Raji (cell line): ENCODE data around the gene SLIT3.

Experiments
- POLR2A ChIP-seq: IDR thresholded peaks from 2 replicates; pipeline ENCODE4 v1.6.1; 2011; ENCODE audit warnings: low read depth, low read length, control low read depth; ENCODE audit not compliant: insufficient read depth

Gene SLIT3

DNA sequence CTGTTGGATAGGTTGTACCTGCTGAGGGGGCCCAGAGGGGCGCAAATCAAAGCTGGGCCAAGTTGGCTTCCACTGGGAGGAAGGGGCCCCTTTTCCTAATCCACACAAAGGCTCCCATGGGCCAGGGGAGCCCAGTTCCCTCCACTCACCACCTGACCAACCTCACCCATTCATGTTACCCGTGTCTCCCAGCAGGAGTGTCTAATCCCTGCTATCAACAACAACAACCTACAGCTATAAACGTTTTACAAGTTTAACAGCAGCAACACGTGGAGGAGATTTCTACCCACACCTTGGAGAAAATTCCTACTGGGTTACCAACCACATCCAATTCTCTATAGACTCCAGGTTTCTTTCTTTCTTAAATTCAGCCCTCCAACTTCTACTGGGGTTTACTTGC, 216.2 kb downstream of the SLIT3 start:
- no peak for TF ChIP-seq POLR2A

DNA sequence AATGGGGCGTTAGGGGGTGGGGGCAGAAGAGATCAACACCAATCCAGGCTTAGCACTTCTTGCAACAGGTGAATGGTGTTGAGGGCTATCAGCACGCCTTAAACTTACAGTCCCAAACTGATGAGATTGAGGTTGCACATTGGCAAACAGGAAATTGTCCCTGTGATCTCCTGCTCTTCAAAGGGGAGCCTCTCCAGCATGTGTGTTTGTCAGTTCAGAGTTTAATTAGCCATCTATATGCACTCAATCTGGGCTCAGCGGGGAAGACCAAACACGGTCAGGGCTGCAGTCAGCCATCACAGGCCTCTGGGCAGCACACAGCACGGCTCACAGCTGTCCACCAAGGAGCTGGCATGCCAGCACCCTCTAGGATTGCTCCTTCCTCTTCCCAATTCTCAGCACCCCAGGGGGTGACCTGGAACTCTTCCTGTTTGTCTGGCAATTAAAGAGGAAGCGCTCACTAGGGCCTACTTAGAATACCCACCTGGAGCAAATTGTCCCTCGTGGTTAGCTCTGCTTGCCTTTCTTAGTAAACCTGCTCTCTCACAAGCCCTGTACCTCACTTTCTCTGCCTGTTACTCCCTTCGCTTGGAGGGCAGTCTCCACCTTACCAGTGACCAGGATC, 217.4 kb downstream of the SLIT3 start:
- no peak for TF ChIP-seq POLR2A

- TF ChIP-seq POLR2A = no peak
Measured at GRCh38 chr5:169081000-169081724, 219.8 kb downstream of the SLIT3 start.

- no peak for TF ChIP-seq POLR2A
Measured at GRCh38 chr5:169080448-169080911, 220.5 kb downstream of the SLIT3 start.

GRCh38 chr5:169079697-169080096, 221.2 kb downstream of the SLIT3 start:
- TF ChIP-seq POLR2A = no peak

GRCh38 chr5:169074839-169075238, 226.1 kb downstream of the SLIT3 start:
- TF ChIP-seq POLR2A = no peak

GRCh38 chr5:169072233-169072632, 228.7 kb downstream of the SLIT3 start:
- TF ChIP-seq POLR2A = no peak

DNA sequence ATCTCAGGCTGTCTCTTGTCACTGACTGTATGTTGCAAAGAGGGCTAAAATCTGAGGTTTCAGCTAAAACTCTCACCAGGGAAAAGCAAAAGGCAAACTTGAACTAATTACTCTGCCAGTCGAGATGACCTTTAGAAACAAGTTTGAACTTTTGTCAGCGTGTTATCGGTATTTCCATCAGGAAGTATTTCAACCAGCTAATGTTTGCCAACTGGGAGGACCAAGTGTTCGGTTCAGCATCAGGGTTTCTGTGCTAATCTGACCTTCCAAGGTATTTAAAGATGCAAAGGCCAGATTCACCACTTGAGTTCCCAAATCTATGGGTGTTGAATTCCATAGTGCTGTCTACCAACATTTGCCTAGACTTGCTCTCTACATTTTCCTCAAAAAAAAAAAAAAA, 230.5 kb downstream of the SLIT3 start:
- no peak for TF ChIP-seq POLR2A

DNA sequence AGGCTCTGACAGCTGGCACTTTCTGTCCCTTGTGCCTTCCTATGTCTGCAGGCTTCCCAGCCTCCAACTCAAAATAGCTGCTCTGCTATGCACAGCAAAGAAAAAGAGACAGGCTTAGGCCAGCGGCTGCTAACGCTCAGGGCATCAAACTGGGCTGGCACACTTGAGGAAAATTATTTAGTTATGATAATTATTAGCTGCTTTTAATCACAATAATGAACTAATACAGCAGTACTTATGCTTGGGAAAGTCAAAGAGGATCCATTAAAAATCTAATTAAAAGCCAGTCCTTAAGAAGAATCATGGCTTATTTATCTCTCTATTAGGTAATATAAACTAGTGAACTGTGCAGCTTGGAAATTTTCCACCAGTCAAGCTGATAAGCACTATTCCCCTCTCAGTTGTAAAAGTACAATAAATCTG, 233.2 kb downstream of the SLIT3 start:
- no peak for TF ChIP-seq POLR2A

- TF ChIP-seq POLR2A = no peak
Measured at GRCh38 chr5:169065400-169065799, 235.5 kb downstream of the SLIT3 start.

DNA sequence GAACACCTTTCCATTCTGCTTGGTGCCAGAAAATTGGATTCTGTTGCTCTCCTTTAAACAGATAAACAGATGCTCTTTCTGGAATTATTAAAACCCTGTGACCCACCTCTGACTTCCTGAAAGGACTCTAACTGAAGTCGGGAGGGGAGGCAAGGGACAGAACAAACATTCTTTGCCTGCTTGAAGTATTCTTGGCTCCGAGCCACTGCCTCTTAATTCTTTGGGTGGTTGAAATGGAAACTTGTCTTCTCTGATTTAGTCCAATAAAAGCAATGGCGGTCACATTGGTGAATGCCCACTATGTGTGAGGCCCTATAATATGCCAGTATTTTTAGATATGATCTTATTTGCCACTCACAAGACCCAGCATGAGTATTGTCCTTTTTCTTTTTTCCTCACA, 236.8 kb downstream of the SLIT3 start:
- TF ChIP-seq POLR2A = no peak

DNA sequence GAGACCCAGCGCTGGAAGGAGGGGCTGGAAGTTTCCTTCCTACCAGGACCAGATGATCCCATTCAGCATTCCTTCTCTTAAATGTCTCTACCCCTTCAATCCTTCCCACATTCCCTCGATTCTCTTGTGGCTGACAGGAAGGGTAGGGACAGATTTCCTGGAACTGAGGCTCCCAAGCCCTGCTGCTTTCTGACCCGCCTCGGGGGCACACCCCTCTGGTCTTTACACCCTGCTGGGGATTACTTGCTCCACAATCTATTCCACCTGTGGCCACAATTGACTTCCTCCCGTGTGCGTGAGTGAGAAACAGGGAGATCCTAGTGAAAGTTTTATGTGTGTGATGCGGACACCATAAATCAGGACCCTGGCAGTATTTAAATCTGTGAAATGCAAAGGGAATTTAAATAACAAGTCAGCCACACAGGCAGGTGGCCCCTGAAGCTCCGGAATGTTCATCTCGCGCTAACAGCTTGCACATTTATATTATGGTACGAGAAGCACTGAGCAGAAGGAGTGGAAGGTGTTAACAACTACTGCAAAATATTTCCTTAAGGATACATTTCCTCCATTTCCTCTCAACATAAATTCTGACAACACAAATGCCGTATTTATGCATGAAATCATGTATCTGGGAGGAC, 237.5 kb downstream of the SLIT3 start:
- no peak for TF ChIP-seq POLR2A

- TF ChIP-seq POLR2A = no peak
Measured at GRCh38 chr5:169062690-169063089, 238.2 kb downstream of the SLIT3 start.

GRCh38 chr5:169054506-169054905, 246.4 kb downstream of the SLIT3 start:
- no peak for TF ChIP-seq POLR2A

DNA sequence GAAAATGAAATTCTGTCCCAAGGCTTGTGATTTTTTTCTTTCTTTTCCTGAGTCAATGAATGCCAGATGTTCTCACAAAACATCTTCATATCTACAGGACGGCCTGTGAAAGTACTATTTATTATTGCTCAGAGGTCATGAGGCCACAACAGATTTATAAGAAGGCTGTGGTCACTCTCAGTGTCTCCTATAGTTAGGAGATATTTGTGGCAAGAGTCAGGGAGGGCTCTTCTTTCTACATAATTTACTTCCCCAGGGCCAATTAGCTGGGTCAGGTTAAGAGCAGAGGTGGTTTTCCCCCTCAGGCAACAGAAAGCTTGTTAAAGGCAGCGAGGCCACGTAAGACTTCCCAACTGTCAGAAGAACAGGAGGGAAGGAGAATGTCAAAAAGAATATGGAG, 248.7 kb downstream of the SLIT3 start:
- TF ChIP-seq POLR2A = no peak

DNA sequence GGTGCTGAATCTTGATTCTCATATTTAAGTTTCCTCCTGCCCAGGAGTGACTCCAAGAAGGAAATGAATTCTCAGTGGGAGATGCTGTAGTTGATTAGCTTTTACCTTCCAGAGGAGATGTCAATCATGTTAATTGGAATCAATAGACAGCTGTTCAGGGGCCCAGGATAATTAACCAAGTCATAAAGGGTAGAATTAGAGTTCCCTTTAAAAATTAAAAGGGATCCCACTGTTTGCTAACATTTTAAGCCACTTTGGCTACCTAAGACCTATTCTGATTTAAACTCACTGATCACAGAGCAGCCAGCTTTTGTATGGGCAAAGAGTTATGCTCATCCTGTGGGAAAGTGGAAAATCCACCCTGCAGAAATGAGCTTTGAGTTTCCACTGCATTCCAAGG, 249.6 kb downstream of the SLIT3 start:
- no peak for TF ChIP-seq POLR2A
